Effector memory CD8-positive, alpha-beta T cell (primary cell): ENCODE results near the gene BCL6.
"Not testable (repeated sequence)": the region's sequence is repeated elsewhere in the genome, so short reads cannot be mapped to it uniquely, and the experiment has no call there.

Experiments used
- ATAC-seq: fragments of 150-1000 bp; cut with Tn5 transposase; replicated peaks from 2 replicates; pipeline ENCODE4 v1.10.0; 2021; ENCODE audit warnings: mild to moderate bottlenecking, moderate library complexity
- DNase-seq, 3 experiments: peaks; one replicate each; pipeline ENCODE4 v3.0.0; 2021
- H3K27ac Mint-ChIP-seq, 2 donors: one replicate each; pipeline ENCODE4 v1.8.0; 2022; ENCODE audit warnings: mild to moderate bottlenecking in 2 of 2, mixed read lengths in 2 of 2, moderate library complexity in 2 of 2
- H3K27me3 Mint-ChIP-seq, 2 donors: one replicate each; pipeline ENCODE4 v1.8.0; 2022; ENCODE audit warnings: mixed read lengths in 2 of 2
- H3K36me3 Mint-ChIP-seq: one replicate; pipeline ENCODE4 v1.8.0; 2022; ENCODE audit warnings: mild to moderate bottlenecking, moderate library complexity, mixed read lengths; ENCODE audit not compliant: insufficient read depth
- H3K4me1 Mint-ChIP-seq, 2 donors: one replicate each; pipeline ENCODE4 v1.8.0; 2022; ENCODE audit warnings: low read depth in 2 of 2, mixed read lengths in 2 of 2
- H3K4me3 Mint-ChIP-seq, 2 donors: one replicate each; pipeline ENCODE4 v1.8.0; 2022; ENCODE audit warnings: mild to moderate bottlenecking in 2 of 2, mixed read lengths in 2 of 2, moderate library complexity in 2 of 2
- H3K9me3 Mint-ChIP-seq, 2 donors: one replicate each; pipeline ENCODE4 v1.8.0; 2022; ENCODE audit warnings: mixed read lengths in 2 of 2

Gene BCL6

DNA sequence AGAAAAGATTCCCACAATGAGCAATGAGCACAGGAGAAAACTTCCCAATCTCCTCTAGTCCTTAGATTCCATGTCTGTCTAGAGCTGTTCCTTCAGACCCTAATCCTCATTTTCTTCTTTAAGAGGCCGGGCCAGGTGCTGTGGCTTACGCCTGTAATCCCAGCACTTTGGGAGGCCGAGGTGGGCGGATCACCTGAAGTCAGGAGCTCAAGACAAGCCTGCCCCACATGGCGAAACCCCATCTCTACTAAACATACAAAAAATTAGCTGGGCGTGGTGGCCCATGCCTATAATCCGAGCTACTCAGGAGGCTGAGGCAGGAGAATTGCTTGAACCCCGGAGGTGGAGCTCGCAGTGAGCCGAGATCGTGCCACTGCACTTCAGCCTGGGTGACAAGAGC lies 63.5 kb downstream of the BCL6 start:
- not testable (repeated sequence) for H3K9me3 Mint-ChIP-seq, H3K4me1 Mint-ChIP-seq, DNase-seq, H3K27ac Mint-ChIP-seq, H3K36me3 Mint-ChIP-seq, ATAC-seq, H3K4me3 Mint-ChIP-seq
- H3K27me3 Mint-ChIP-seq = peaks cover 35 to 46% of the 10 kb centered on the region in 2 donors

DNA sequence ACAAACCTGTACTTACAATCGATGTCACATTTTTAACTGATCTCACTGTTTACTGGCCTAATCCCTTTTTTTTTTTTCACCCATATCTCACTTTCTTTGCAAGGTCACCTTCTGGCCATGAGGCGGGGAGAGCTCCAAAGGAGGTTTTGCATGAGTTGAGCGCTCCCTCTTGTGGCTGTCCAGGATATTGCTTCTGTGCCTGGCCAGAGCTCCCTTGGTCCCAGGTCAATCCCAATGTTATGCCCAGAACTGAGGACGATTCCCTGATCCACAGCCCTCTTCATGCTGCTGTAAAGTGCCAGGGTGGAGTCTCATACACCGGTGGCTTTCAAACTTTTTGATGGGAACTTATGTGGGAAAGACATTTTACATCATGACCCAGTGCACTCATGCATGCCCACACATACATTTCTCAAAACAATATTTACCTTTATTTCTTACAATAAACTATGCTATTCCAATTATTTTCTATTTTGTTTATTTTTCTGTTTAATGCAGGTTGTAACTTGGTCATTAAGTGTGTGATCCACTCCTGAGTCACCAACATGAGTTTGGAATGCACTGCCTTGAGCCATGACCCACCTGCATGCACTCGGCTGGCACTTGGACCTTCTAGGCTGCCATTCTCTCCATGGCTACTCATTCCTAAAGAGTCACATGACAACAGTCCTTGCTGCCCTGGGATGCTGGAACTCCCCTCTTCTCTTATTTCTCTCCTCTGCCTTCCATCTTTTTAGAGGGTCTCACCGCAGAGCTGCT lies 65.5 kb downstream of the BCL6 start:
- ATAC-seq (peak; percentile 59), DNase-seq (peak; percentile 52 to 65 (median 58))
- Mint-ChIP-seq H3K27ac (no peak overlapping the region), H3K9me3 (no peaks in the 10 kb centered on the region), H3K36me3 (no peaks in the 10 kb centered on the region), H3K4me3 (no peak overlapping the region), H3K27me3 (peaks cover 40 to 58% of the 10 kb centered on the region in 2 donors), H3K4me1 (peaks cover 2 to 4% of the 10 kb centered on the region in 2 donors)

DNA sequence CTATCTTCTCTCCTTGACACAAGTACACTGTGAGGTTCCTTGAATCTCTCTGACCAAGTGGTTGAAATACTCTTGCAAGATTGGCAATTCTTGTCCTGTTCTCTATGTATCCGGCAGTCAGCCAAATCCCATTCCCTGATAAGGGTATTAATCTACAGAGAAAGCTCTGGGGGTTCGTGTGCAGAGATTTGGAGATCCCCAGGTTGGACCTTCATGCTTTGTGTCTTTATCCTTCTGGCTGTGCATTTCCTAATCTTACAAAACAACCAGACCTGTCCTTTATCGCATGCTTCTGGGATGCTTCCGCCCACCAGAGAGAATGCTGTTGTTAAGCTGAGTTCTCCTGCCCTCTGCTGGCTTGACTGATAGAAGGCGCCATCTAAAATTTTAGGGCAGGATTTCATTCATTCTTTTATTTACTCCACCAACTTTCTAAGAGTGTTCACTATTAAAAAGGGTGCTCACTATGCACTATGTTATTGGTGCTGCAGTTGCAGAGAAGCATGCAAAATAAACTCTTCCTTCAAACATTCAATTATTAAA lies 66.5 kb downstream of the BCL6 start:
- peak; percentile 41 for ATAC-seq

DNA sequence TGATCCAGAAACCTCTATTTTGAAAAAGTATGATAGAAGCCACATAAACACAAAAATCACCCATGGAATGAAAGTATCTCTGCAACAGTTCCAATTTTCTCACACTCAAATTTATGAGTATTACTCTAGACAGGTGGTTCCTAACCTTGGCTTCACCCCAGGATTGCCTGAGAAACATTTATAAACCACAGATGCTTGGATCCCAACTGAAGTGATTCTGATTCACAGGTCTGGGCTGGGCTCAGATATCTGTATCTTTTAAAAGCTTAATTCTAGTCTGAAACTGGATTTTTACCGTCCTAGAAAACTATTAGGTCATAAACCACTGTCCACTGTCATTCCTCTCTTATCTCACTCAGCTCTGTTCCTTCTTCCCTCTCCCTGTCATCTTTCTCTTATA lies 67.7 kb downstream of the BCL6 start:
- H3K4me1 Mint-ChIP-seq = peaks cover 2 to 4% of the 10 kb centered on the region in 2 donors
- peaks cover 48 to 63% of the 10 kb centered on the region in 2 donors for H3K27me3 Mint-ChIP-seq
- H3K9me3 Mint-ChIP-seq = no peaks in the 10 kb centered on the region
- no peaks in the 10 kb centered on the region for H3K36me3 Mint-ChIP-seq
- ATAC-seq (no peak), DNase-seq (no peak)
- no peak overlapping the region for H3K27ac Mint-ChIP-seq
- no peak overlapping the region for H3K4me3 Mint-ChIP-seq

More for the DNA sequence above, 66.5 kb downstream of the BCL6 start:
- Mint-ChIP-seq H3K9me3 (no peaks in the 10 kb centered on the region), H3K36me3 (no peaks in the 10 kb centered on the region), H3K4me3 (no peak overlapping the region), H3K27ac (no peak overlapping the region), H3K4me1 (peaks cover 2 to 4% of the 10 kb centered on the region in 2 donors), H3K27me3 (peaks cover 50 to 68% of the 10 kb centered on the region in 2 donors)
- DNase-seq = peak in 2 of 3 experiments; percentile 2 to 15

DNA sequence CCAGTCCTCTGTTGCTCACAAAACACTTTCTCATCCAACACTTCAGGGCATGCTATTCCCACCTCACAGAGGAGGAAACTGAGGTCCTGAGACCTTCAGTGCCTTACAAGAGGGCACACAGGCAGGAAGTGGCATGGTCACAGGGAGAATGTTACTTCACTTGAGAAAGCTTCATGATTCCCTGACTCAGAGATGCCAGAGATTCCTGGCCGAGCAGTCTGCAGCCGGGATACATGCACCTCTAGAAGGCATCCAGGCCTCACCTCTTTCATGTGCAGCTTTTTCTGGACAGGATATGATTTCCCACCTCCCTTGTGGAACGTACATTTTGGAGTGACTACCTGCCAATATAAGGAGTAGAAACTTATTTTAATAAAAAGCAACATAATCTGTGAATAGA lies 72.3 kb downstream of the BCL6 start:
- no peak for ATAC-seq
- peaks cover 61 to 70% of the 10 kb centered on the region in 2 donors for H3K27me3 Mint-ChIP-seq
- no peaks in the 10 kb centered on the region for H3K9me3 Mint-ChIP-seq
- no peak for DNase-seq
- H3K4me1 Mint-ChIP-seq = peaks cover 0 to 2% of the 10 kb centered on the region in 2 donors
- no peak overlapping the region for H3K4me3 Mint-ChIP-seq
- H3K36me3 Mint-ChIP-seq = no peaks in the 10 kb centered on the region
- H3K27ac Mint-ChIP-seq = no peak overlapping the region
